HG02610 (cell line): ENCODE data around the gene EPB41L2.
A peak's percentile ranks its signal among the peaks of the same experiment; 100 is the strongest.
"Not testable (repeated sequence)": the region's sequence is repeated elsewhere in the genome, so short reads cannot be mapped to it uniquely, and the experiment has no call there.

ENCODE experiments used
- ATAC-seq: cut with Tn5 transposase; IDR thresholded peaks from one replicate; pipeline ENCODE4 v1.9.1; 2021; ENCODE audit warnings: mild to moderate bottlenecking, moderate library complexity; ENCODE audit not compliant: unreplicated experiment

Gene EPB41L2

GRCh38 chr6:130922922-130923321, 140.1 kb downstream of the EPB41L2 start:
- ATAC-seq = no peak

- no peak for ATAC-seq
Measured at GRCh38 chr6:130920969-130921368, 142.1 kb downstream of the EPB41L2 start.

DNA sequence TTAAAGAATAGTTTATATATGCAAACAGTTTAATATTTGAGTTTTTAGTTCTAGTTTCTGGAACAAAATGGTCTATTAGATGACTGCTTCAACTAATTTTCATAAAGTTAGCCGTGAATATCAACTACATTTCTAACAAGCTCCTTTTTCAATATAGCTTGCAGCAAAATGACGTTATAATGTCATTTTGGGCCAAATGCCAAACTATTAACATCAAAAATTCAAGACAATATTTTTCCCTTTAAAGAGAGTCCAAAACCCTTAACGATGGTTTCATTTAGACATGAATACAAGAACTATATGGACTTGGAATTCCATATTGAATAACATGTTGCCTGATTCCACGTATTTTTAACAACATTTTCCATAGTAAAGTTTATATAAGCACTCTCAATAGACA, 144.9 kb downstream of the EPB41L2 start:
- no peak for ATAC-seq

- not testable (repeated sequence) for ATAC-seq
Measured at GRCh38 chr6:130915606-130916005, 147.4 kb downstream of the EPB41L2 start.

DNA sequence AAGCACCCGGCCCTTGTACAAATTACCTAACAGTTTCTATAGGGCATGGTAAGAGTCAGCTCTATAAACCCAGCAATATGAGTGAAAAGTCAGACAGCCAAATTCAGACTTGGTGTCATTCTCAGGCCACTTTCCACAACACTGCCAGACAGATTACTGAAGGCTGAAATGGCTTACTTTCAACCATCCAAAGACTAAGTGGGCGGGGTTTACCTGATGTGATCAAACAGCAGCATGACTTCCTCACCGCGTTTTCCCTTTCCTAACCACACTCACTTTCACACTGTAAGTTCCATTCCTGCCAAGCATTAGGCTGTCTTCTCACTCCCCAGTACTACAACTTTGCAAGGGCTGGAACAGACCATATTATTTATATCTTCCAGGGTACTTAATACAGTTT, 149.9 kb downstream of the EPB41L2 start:
- peak; percentile 72 for ATAC-seq

DNA sequence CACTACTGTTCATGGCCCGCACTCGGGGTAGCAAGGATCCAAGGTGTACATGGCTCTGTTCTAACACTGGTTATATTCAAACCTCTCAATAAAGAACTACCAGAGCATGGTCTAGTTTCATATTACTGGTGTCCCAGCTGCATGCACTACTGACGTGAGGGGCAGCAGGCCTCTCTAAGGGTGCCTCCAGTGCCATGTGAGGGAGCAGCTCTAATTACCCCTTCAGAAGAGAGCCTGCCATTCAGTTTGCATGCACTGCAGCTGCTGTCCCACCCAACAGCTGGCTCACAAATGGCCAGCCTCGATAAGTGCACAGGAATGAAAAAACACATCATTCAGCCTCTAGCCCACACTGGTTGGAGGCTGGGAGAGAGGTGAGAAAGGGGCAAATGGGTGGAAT, 150.6 kb downstream of the EPB41L2 start:
- ATAC-seq = no peak

- no peak for ATAC-seq
Measured at GRCh38 chr6:130908958-130909357, 154.1 kb downstream of the EPB41L2 start.

GRCh38 chr6:130908188-130908587, 154.9 kb downstream of the EPB41L2 start:
- peak; percentile 75 for ATAC-seq

DNA sequence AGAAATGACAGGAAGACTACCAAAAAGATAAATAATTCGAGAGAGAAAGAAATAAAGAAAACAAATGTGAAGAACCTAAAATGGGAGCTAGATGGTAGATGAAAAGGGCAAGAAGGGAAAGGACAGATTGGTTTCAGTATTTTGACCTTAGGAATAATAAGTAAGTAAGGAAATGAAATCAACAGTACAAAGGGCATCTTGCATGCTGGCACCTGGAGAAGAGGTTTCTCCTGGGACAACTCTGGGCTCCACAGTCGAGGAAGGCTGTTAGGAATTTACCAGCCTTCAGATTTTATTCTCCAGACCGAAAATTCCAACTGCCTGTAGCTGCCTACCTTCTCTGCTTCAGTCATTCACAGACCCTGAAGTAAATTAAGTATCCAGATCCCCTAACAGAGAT, 155.4 kb downstream of the EPB41L2 start:
- ATAC-seq = no peak

GRCh38 chr6:130906736-130907381, 156.2 kb downstream of the EPB41L2 start:
- ATAC-seq = peak; percentile 67

DNA sequence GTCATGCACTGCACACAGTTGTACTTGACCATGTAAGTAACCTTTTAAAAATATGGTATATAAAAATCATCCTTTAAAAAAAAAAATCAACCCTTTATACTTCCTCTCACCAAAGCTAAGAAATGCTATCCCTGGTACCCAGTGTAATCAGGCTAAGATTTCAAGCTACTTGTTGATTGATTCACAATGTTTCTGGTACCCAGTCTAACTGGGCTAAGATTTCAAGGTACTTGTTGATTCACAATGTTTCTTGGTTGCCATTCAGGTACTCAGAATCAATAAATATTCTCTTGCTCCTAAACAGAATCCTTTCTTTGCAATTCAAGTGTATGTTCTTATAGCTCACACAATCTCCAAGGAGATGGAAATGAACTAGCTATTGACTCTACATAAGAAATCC, 159.4 kb downstream of the EPB41L2 start:
- ATAC-seq = no peak

GRCh38 chr6:130903007-130903406, 160.0 kb downstream of the EPB41L2 start:
- ATAC-seq = no peak

DNA sequence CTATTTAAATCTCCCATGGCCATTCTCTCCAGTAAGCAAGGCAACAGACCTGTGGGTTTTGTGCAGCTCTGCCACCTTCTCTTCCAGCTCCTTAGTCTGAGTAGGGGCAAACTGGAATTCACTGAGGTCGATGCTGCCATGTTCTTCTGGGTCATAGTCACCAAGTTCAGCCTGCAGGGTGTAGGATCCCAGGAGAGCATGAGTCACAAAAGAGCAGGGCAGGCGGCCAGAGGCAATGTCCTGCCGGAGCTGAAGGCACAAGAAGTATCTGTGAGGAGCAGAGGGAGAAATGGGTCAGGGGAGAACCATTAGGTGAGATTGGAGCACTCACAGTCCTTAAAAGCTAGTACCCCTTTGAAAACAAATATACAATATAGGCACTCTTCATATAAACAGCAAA, 162.1 kb downstream of the EPB41L2 start:
- no peak for ATAC-seq

DNA sequence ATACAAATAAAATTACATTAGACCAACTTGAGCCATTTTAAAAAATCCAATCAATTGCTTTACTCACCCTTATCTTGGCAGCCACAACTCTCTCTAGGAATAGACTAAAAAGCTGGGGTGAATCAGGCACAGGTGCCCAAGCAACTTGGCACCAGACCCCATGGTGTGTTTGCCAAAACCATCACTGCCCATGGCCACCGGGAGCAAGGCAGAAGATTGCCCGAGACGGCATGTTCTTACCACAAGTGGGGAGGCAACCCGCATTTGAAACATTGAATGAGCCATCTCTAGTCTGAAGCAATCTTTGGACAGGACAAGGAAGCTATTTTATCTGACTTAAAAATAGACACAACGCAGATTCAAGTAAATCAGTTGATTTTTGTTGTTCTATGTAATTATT, 166.8 kb downstream of the EPB41L2 start:
- ATAC-seq = no peak

- no peak for ATAC-seq
Measured at GRCh38 chr6:130895516-130895915, 167.5 kb downstream of the EPB41L2 start.

DNA sequence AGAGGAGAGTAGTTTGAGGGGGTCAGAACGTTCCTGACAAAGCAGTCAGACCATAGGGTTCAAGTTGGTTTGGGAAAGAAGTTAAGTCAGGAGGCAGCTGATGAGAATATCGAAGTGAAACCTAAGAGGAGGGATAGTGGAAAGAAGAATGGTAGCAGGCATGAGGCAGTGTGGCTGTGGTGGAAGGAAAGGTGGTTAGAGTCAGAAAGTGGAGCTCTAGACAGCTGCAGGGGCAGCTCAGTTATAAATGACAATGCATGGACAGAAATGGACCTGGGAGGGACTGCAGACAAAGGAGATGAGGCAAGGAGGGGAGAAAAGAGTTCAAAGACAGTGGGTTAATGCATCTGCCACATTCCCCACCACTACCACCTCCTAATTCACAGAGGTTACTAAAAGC, 169.3 kb downstream of the EPB41L2 start:
- ATAC-seq = no peak

- no peak for ATAC-seq
Measured at GRCh38 chr6:130893277-130893676, 169.8 kb downstream of the EPB41L2 start.

- no peak for ATAC-seq
Measured at GRCh38 chr6:130890521-130890971, 172.5 kb downstream of the EPB41L2 start.

GRCh38 chr6:130889423-130889822, 173.6 kb downstream of the EPB41L2 start:
- ATAC-seq = no peak

DNA sequence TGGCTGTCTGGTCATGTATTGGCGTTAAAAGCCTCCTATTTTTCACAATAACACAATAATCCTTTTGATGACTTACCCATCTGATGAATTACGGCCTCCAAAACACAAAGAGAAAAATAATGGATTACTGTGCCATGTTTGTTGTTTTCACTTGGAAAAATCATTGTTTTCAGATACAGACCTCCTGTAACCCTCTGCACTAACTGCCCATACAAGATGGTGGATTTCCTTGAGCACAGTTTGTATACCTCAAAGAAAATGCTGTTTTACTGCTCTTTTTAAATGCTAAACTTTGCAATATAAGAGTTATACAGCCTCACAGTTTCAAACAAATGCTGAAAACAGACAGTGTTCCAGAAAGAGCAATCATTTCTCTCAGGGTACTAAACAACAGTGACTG, 174.8 kb downstream of the EPB41L2 start:
- no peak for ATAC-seq

GRCh38 chr6:130886966-130887365, 176.1 kb downstream of the EPB41L2 start:
- ATAC-seq = no peak

- ATAC-seq = peak; percentile 81
Measured at GRCh38 chr6:130885392-130886192, 177.5 kb downstream of the EPB41L2 start.
